ENCODE measurements around the gene IGF2BP3.

GRCh38 chr7:23266918-23267317 lies 203.4 kb downstream of the IGF2BP3 start:
- no peak for TF ChIP-seq CTCF (conservative IDR thresholded peaks at IDR 0.05; ENCODE audit: low read depth, low read length)
- TF ChIP-seq EZH2 (IDR thresholded peaks at IDR 0.05; ENCODE audit: borderline replicate concordance, low read depth, low read length, poor library complexity, severe bottlenecking), result no peak
